GM23338 (cell line): ENCODE measurements around the gene ASGR1. TPM values are rescaled to one million over a fixed set of nuclear protein-coding genes. Genes with fewer than 3 reads are reported as not detected.

ENCODE experiments used
- ATAC-seq: fragments of 200-7000 bp; cut with Tn5 transposase; 3 replicates; pipeline ENCODE4 v1.9.1; 2020
- DNase-seq: peaks from one replicate; pipeline ENCODE4 v3.0.0-alpha.2; 2015; ENCODE audit warnings: low spot score
- H2AFZ ChIP-seq: fragments of 200-600 bp; sonication (generic); 2 replicates; pipeline ENCODE4 v1.8.0; 2016; ENCODE audit warnings: antibody characterized with exemption, mild to moderate bottlenecking, moderate library complexity
- H3F3A ChIP-seq: fragments of 200-600 bp; sonication (generic); replicated peaks from 2 replicates; pipeline ENCODE4 v1.8.0; 2017; ENCODE audit warnings: antibody characterized with exemption, mixed run types, low read depth
- H3K27ac ChIP-seq: fragments of 200-600 bp; sonication (generic); 2 replicates; pipeline ENCODE4 v1.6.1; 2016; ENCODE audit warnings: low read depth
- H3K27me3 ChIP-seq: fragments of 200-600 bp; sonication (generic); 2 replicates; pipeline ENCODE4 v1.8.0; 2016; ENCODE audit warnings: mild to moderate bottlenecking, mixed run types, moderate library complexity; ENCODE audit not compliant: insufficient read depth
- H3K36me3 ChIP-seq: fragments of 200-600 bp; sonication (generic); 2 replicates; pipeline ENCODE4 v1.8.0; 2016; ENCODE audit warnings: mild to moderate bottlenecking; ENCODE audit not compliant: insufficient read depth
- H3K4me1 ChIP-seq: fragments of 200-600 bp; sonication (generic); 2 replicates; pipeline ENCODE4 v1.8.0; 2016; ENCODE audit warnings: mild to moderate bottlenecking, moderate library complexity; ENCODE audit not compliant: insufficient read depth
- H3K4me2 ChIP-seq: fragments of 200-600 bp; sonication (generic); 2 replicates; pipeline ENCODE4 v1.7.1; 2017; ENCODE audit warnings: mixed run types
- H3K4me3 ChIP-seq: fragments of 200-600 bp; sonication (generic); 2 replicates; pipeline ENCODE4 v1.6.1; 2016; ENCODE audit warnings: mixed run types
- H3K79me2 ChIP-seq: fragments of 200-600 bp; sonication (generic); replicated peaks from 2 replicates; pipeline ENCODE4 v1.8.0; 2017; ENCODE audit warnings: mild to moderate bottlenecking; ENCODE audit not compliant: insufficient read depth
- H3K9me2 ChIP-seq: fragments of 200-600 bp; sonication (generic); 2 replicates; pipeline ENCODE4 v1.8.0; 2017; ENCODE audit not compliant: insufficient read depth
- H4K20me1 ChIP-seq: fragments of 200-600 bp; sonication (generic); replicated peaks from 2 replicates; pipeline ENCODE4 v1.8.0; 2017; ENCODE audit warnings: mild to moderate bottlenecking; ENCODE audit not compliant: insufficient read depth
- H3K27ac Mint-ChIP-seq: 2 replicates; pipeline ENCODE4 v1.8.0; 2020; ENCODE audit warnings: inconsistent platforms, mild to moderate bottlenecking, moderate library complexity, mixed read lengths
- H3K27me3 Mint-ChIP-seq: 3 replicates; pipeline ENCODE4 v1.8.0; 2022; ENCODE audit warnings: low read depth, mild to moderate bottlenecking, moderate library complexity, mixed read lengths, inconsistent platforms; ENCODE audit not compliant: insufficient read depth, poor library complexity
- H3K36me3 Mint-ChIP-seq: 3 replicates; pipeline ENCODE4 v1.8.0; 2021; ENCODE audit warnings: low read depth, mild to moderate bottlenecking, inconsistent platforms, moderate library complexity, mixed read lengths
- H3K4me1 Mint-ChIP-seq: 3 replicates; pipeline ENCODE4 v1.8.0; 2020; ENCODE audit warnings: mild to moderate bottlenecking, inconsistent platforms, mixed read lengths
- H3K4me3 Mint-ChIP-seq: 3 replicates; pipeline ENCODE4 v1.8.0; 2021; ENCODE audit warnings: moderate library complexity, mild to moderate bottlenecking, inconsistent platforms, mixed read lengths
- H3K9me3 Mint-ChIP-seq: 3 replicates; pipeline ENCODE4 v1.8.0; 2020; ENCODE audit warnings: moderate library complexity, mild to moderate bottlenecking, inconsistent platforms, mixed read lengths
- POLR2AphosphoS5 ChIP-seq: IDR thresholded peaks from 2 replicates; pipeline ENCODE4 v1.6.1; 2016; ENCODE audit warnings: antibody characterized with exemption, low read depth
- STAT1 ChIP-seq: IDR thresholded peaks from one replicate; pipeline ENCODE4 v1.6.1; 2016; ENCODE audit warnings: antibody characterized with exemption; ENCODE audit not compliant: unreplicated experiment
- polyA plus RNA-seq: library from polyadenylated mRNA; unstranded; fragments of >200 nt; fragmentation: Nextera tagmentation; extraction: Ambion mirVana; gene quantifications from 2 replicates; pipeline ENCODE4 v1.2.1, GENCODE V29; 2016
- total RNA-seq: library from RNA; depleted of rRNA; stranded (reverse); fragments of >200 nt; shearing (Covaris generic); gene quantifications from 2 replicates; pipeline ENCODE4 v1.2.3, GENCODE V29; 2014
- TF ChIP-seq, protein P1 (sequence below): IDR thresholded peaks from one replicate; pipeline ENCODE4 v1.6.1; 2018; ENCODE audit warnings: antibody characterized with exemption; ENCODE audit not compliant: unreplicated experiment
- TF ChIP-seq, protein P2 (sequence below), 2 experiments: fragments of 200-600 bp in 1 of 2; sonication (generic) in 1 of 2; conservative IDR thresholded peaks; 2 replicates each; pipeline versions ENCODE4 v1.5.1 to v1.6.1; 2016 to 2017; ENCODE audit warnings: antibody characterized with exemption in 2 of 2, low read depth in 2 of 2, mild to moderate bottlenecking in 2 of 2, moderate library complexity in 1 of 2
- TF ChIP-seq, protein P3 (sequence below): IDR thresholded peaks from 2 replicates; pipeline ENCODE4 v1.6.1; 2016; ENCODE audit warnings: antibody characterized with exemption

The ASGR1 gene
- total and polyA plus RNA-seq, 2 experiments from 2014 or later, result 8.3 to 9.0 TPM

GRCh38 chr17:7211491-7212273 is 32.5 kb upstream of the ASGR1 start:
- Histone ChIP-seq H3K4me1 (peaks cover 55% of the 10 kb centered on the region), H4K20me1 (no peaks in the 10 kb centered on the region; the same call in 1 of the 2 replicates), H3K79me2 (peaks cover 53% of the 10 kb centered on the region), H2AFZ (no peak overlapping the region), H3K36me3 (no peaks in the 10 kb centered on the region), H3K9me2 (no peaks in the 10 kb centered on the region), H3K27me3 (no peaks in the 10 kb centered on the region), H3K27ac (no peak overlapping the region), H3F3A (peaks cover 20% of the 10 kb centered on the region), H3K4me3 (peak overlapping the region; percentile 80), H3K4me2 (peak overlapping the region; percentile 98)
- H3K36me3 Mint-ChIP-seq, result peaks cover 3% of the 10 kb centered on the region; the same call in 2 of the 3 replicates
- TF ChIP-seq, protein P1, sequence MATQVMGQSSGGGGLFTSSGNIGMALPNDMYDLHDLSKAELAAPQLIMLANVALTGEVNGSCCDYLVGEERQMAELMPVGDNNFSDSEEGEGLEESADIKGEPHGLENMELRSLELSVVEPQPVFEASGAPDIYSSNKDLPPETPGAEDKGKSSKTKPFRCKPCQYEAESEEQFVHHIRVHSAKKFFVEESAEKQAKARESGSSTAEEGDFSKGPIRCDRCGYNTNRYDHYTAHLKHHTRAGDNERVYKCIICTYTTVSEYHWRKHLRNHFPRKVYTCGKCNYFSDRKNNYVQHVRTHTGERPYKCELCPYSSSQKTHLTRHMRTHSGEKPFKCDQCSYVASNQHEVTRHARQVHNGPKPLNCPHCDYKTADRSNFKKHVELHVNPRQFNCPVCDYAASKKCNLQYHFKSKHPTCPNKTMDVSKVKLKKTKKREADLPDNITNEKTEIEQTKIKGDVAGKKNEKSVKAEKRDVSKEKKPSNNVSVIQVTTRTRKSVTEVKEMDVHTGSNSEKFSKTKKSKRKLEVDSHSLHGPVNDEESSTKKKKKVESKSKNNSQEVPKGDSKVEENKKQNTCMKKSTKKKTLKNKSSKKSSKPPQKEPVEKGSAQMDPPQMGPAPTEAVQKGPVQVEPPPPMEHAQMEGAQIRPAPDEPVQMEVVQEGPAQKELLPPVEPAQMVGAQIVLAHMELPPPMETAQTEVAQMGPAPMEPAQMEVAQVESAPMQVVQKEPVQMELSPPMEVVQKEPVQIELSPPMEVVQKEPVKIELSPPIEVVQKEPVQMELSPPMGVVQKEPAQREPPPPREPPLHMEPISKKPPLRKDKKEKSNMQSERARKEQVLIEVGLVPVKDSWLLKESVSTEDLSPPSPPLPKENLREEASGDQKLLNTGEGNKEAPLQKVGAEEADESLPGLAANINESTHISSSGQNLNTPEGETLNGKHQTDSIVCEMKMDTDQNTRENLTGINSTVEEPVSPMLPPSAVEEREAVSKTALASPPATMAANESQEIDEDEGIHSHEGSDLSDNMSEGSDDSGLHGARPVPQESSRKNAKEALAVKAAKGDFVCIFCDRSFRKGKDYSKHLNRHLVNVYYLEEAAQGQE, result no peak
- peak; percentile 21; the same call in 1 of the 2 replicates for TF ChIP-seq POLR2AphosphoS5
- TF ChIP-seq, protein P2, sequence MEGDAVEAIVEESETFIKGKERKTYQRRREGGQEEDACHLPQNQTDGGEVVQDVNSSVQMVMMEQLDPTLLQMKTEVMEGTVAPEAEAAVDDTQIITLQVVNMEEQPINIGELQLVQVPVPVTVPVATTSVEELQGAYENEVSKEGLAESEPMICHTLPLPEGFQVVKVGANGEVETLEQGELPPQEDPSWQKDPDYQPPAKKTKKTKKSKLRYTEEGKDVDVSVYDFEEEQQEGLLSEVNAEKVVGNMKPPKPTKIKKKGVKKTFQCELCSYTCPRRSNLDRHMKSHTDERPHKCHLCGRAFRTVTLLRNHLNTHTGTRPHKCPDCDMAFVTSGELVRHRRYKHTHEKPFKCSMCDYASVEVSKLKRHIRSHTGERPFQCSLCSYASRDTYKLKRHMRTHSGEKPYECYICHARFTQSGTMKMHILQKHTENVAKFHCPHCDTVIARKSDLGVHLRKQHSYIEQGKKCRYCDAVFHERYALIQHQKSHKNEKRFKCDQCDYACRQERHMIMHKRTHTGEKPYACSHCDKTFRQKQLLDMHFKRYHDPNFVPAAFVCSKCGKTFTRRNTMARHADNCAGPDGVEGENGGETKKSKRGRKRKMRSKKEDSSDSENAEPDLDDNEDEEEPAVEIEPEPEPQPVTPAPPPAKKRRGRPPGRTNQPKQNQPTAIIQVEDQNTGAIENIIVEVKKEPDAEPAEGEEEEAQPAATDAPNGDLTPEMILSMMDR (conservative IDR thresholded peaks at IDR 0.05; ENCODE audit: low read depth in 2 of 2), result no peak
- peak; percentile 76 for DNase-seq
- H3K9me3 Mint-ChIP-seq, result no peaks in the 10 kb centered on the region
- ATAC-seq, result no peak
- H3K4me3 Mint-ChIP-seq, result peak overlapping the region; percentile 82
- H3K27me3 Mint-ChIP-seq, result peaks cover 26% of the 10 kb centered on the region
- H3K27ac Mint-ChIP-seq, result peak overlapping the region; percentile 16
- H3K4me1 Mint-ChIP-seq, result peaks cover 61% of the 10 kb centered on the region

- no peaks in the 10 kb centered on the region for H3K36me3 ChIP-seq
- no peak overlapping the region for H2AFZ ChIP-seq
- peak overlapping the region; percentile 80 for H3K4me2 ChIP-seq
- DNase-seq (no peak), ATAC-seq (no peak)
- H3K79me2 ChIP-seq, result peaks cover 57% of the 10 kb centered on the region
- H3K9me2 ChIP-seq, result no peaks in the 10 kb centered on the region
- peaks cover 21% of the 10 kb centered on the region for H3K27me3 Mint-ChIP-seq
- peaks cover 10% of the 10 kb centered on the region for H4K20me1 ChIP-seq
- no peak overlapping the region for H3K27ac ChIP-seq
- no peaks in the 10 kb centered on the region; the same call in 2 of the 3 replicates for H3K9me3 Mint-ChIP-seq
- peak overlapping the region; percentile 57 for H3K27ac Mint-ChIP-seq
- no peaks in the 10 kb centered on the region for H3K27me3 ChIP-seq
- peak overlapping the region; percentile 67 for H3K4me3 ChIP-seq
- H3K36me3 Mint-ChIP-seq, result peaks cover 8% of the 10 kb centered on the region
- peaks cover 69% of the 10 kb centered on the region for H3K4me1 Mint-ChIP-seq
- H3K4me1 ChIP-seq, result peaks cover 46% of the 10 kb centered on the region
- H3K4me3 Mint-ChIP-seq, result peak overlapping the region; percentile 69
- TF ChIP-seq, protein P3, sequence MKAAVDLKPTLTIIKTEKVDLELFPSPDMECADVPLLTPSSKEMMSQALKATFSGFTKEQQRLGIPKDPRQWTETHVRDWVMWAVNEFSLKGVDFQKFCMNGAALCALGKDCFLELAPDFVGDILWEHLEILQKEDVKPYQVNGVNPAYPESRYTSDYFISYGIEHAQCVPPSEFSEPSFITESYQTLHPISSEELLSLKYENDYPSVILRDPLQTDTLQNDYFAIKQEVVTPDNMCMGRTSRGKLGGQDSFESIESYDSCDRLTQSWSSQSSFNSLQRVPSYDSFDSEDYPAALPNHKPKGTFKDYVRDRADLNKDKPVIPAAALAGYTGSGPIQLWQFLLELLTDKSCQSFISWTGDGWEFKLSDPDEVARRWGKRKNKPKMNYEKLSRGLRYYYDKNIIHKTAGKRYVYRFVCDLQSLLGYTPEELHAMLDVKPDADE, result no peak
- TF ChIP-seq STAT1 (no peak), POLR2AphosphoS5 (no peak)
- H3F3A ChIP-seq, result peaks cover 22% of the 10 kb centered on the region
Measured at GRCh38 chr17:7208754-7209460, 29.7 kb upstream of the ASGR1 start.
